HEK293 (cell line): ENCODE measurements around the gene ZNF532.

Source experiments
- TCF7L2 ChIP-seq: IDR thresholded peaks from 2 replicates; pipeline ENCODE4 v1.6.1; 2011; ENCODE audit warnings: low read depth, mild to moderate bottlenecking, inconsistent platforms, low read length, moderate library complexity, borderline replicate concordance
- YY1 ChIP-seq: fragments of 450-650 bp; formaldehyde crosslinking; IDR thresholded peaks from 2 replicates; pipeline ENCODE4 v1.5.1; 2018; ENCODE audit warnings: missing biosample characterization, missing genetic modification characterization
- ZNF24 ChIP-seq: fragments of 450-650 bp; formaldehyde crosslinking; IDR thresholded peaks from 2 replicates; pipeline ENCODE4 v1.5.1; 2016; ENCODE audit warnings: missing biosample characterization, missing genetic modification characterization
- ZNF292 ChIP-seq: fragments of 450-650 bp; formaldehyde crosslinking; IDR thresholded peaks from 2 replicates; pipeline ENCODE4 v1.5.1; 2016; ENCODE audit warnings: low read depth, missing biosample characterization, missing genetic modification characterization, borderline replicate concordance
- ZNF501 ChIP-seq: fragments of 450-650 bp; formaldehyde crosslinking; IDR thresholded peaks from 2 replicates; pipeline ENCODE4 v1.5.1; 2016; ENCODE audit warnings: missing biosample characterization, missing genetic modification characterization
- TF ChIP-seq, protein P1 (sequence below): fragments of 450-650 bp; formaldehyde crosslinking; IDR thresholded peaks from 2 replicates; pipeline ENCODE4 v1.5.1; 2016; ENCODE audit warnings: missing biosample characterization, missing genetic modification characterization
- TF ChIP-seq, protein P2 (sequence below): fragments of 450-650 bp; formaldehyde crosslinking; IDR thresholded peaks from 2 replicates; pipeline ENCODE4 v1.5.1; 2017; ENCODE audit warnings: missing biosample characterization, mild to moderate bottlenecking, missing genetic modification characterization, moderate library complexity

DNA sequence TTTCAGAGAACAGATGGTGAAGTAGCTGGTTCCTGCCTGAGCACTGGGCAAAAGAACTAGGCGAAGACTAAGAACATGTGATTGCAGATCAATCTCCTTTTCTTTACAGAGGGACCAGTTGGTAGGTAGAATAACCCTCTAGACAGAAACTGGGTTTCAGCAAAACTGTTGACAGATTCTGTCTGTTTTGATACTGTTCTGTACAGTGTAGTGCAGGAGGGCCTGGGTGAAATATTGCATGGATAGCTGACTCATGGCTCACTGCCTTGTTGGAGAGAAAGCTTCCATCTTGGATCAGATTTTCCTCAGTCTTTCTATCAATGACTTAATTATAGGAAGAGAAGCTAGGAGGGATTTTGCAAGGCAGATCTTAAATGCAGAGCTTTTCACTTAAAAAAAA lies 95.8 kb downstream of the ZNF532 start:
- no peak for TF ChIP-seq ZNF501 (tag by site-specific recombination)
- TF ChIP-seq, protein P1, sequence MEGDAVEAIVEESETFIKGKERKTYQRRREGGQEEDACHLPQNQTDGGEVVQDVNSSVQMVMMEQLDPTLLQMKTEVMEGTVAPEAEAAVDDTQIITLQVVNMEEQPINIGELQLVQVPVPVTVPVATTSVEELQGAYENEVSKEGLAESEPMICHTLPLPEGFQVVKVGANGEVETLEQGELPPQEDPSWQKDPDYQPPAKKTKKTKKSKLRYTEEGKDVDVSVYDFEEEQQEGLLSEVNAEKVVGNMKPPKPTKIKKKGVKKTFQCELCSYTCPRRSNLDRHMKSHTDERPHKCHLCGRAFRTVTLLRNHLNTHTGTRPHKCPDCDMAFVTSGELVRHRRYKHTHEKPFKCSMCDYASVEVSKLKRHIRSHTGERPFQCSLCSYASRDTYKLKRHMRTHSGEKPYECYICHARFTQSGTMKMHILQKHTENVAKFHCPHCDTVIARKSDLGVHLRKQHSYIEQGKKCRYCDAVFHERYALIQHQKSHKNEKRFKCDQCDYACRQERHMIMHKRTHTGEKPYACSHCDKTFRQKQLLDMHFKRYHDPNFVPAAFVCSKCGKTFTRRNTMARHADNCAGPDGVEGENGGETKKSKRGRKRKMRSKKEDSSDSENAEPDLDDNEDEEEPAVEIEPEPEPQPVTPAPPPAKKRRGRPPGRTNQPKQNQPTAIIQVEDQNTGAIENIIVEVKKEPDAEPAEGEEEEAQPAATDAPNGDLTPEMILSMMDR (tag by site-specific recombination), result no peak
- no peak for TF ChIP-seq YY1 (tag by site-specific recombination)
- TF ChIP-seq, protein P2, sequence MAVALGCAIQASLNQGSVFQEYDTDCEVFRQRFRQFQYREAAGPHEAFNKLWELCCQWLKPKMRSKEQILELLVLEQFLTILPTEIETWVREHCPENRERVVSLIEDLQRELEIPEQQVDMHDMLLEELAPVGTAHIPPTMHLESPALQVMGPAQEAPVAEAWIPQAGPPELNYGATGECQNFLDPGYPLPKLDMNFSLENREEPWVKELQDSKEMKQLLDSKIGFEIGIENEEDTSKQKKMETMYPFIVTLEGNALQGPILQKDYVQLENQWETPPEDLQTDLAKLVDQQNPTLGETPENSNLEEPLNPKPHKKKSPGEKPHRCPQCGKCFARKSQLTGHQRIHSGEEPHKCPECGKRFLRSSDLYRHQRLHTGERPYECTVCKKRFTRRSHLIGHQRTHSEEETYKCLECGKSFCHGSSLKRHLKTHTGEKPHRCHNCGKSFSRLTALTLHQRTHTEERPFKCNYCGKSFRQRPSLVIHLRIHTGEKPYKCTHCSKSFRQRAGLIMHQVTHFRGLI (tag by site-specific recombination), result no peak
- TF ChIP-seq TCF7L2, result no peak
- TF ChIP-seq ZNF24, result no peak
- no peak for TF ChIP-seq ZNF292 (tag by site-specific recombination)
